ENCODE data around the gene CUEDC2.

DNA sequence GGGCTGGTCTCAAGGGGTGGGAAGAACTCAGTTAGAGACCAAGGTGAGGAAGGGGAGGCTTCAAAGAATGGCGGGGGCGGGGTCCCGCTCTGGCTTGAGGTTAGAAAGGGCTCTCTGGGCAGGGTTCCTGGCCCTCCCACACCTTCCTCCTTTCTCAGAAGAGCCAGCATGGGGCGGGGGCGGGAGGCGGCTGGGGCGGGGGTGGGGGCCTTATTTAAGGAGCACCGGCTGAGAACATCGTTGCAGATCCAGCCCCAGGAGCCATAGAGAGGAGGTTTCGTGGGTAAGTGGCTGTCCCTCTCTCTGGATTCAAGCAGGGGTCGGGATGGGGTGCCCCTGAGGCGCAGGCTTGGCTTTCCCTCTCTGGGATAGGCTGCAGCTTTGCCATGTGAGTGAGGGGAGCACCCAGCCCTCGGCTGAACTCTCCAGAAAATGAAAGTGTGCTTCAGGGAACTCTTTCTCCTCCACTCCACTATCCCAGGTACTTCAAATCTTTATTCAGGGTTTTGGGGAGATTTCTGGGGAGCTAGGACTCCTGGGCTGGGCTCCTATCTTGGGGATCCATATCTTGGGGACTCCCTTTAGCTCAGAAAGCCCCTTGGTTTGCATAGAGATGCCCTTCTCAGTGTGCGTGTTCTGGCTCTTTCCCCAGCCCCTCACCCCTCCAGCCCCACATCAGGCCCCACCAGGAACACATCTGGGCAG lies 3.3 kb upstream of the CUEDC2 start:
- TF ChIP-seq CTCF (IDR thresholded peaks at IDR 0.05 in 8 of 11, conservative IDR thresholded peaks at IDR 0.05 in 3 of 11) = no peak
- TF ChIP-seq POLR2AphosphoS5 (IDR thresholded peaks at IDR 0.05) = no peak

All from spleen (tissue), 7 donors.